HG03521 (cell line): ENCODE measurements around the gene SHISAL2A.

Experiments
- ATAC-seq: cut with Tn5 transposase; IDR thresholded peaks from one replicate; pipeline ENCODE4 v1.9.1; 2021; ENCODE audit warnings: mild to moderate bottlenecking, moderate library complexity; ENCODE audit not compliant: unreplicated experiment

The SHISAL2A gene

GRCh38 chr1:52658795-52659194 lies 25.8 kb downstream of the SHISAL2A start:
- ATAC-seq = no peak

GRCh38 chr1:52659356-52659755 lies 26.4 kb downstream of the SHISAL2A start:
- ATAC-seq = peak; percentile 54

- ATAC-seq = peak; percentile 18
Measured at GRCh38 chr1:52659851-52660596, 27.1 kb downstream of the SHISAL2A start.

GRCh38 chr1:52660807-52661206 lies 27.8 kb downstream of the SHISAL2A start:
- ATAC-seq = no peak

- no peak for ATAC-seq
Measured at GRCh38 chr1:52662645-52663313, 29.8 kb downstream of the SHISAL2A start.

GRCh38 chr1:52663716-52664115 lies 30.7 kb downstream of the SHISAL2A start:
- no peak for ATAC-seq

- no peak for ATAC-seq
Measured at GRCh38 chr1:52665006-52665941, 32.3 kb downstream of the SHISAL2A start.

GRCh38 chr1:52667290-52667689 lies 34.3 kb downstream of the SHISAL2A start:
- ATAC-seq = no peak

- no peak for ATAC-seq
Measured at GRCh38 chr1:52667984-52668383, 35.0 kb downstream of the SHISAL2A start.

- ATAC-seq = no peak
Measured at GRCh38 chr1:52668711-52669110, 35.7 kb downstream of the SHISAL2A start.

- no peak for ATAC-seq
Measured at GRCh38 chr1:52669696-52670095, 36.7 kb downstream of the SHISAL2A start.

GRCh38 chr1:52670604-52671003 lies 37.6 kb downstream of the SHISAL2A start:
- no peak for ATAC-seq

GRCh38 chr1:52672946-52673345 lies 40.0 kb downstream of the SHISAL2A start:
- ATAC-seq = no peak

GRCh38 chr1:52673513-52673912 lies 40.5 kb downstream of the SHISAL2A start:
- ATAC-seq = no peak

- no peak for ATAC-seq
Measured at GRCh38 chr1:52674497-52675384, 41.8 kb downstream of the SHISAL2A start.

GRCh38 chr1:52676249-52676903 lies 43.4 kb downstream of the SHISAL2A start:
- no peak for ATAC-seq

- ATAC-seq = no peak
Measured at GRCh38 chr1:52677076-52677806, 44.3 kb downstream of the SHISAL2A start.

- no peak for ATAC-seq
Measured at GRCh38 chr1:52679048-52679447, 46.1 kb downstream of the SHISAL2A start.

GRCh38 chr1:52679498-52679897 lies 46.5 kb downstream of the SHISAL2A start:
- ATAC-seq = no peak
